K562 (cell line): ENCODE data around the gene WDPCP.

Experiments
- CBX5 ChIP-seq: IDR thresholded peaks from 2 replicates; pipeline ENCODE4 v1.6.1; 2014; ENCODE audit warnings: low read depth, borderline replicate concordance
- EP300 ChIP-seq: IDR thresholded peaks from 2 replicates; pipeline ENCODE4 v1.6.1; 2012; ENCODE audit warnings: low read length, improper control_type of control experiment
- MTA2 ChIP-seq: fragments of 450-650 bp; IDR thresholded peaks from 2 replicates; pipeline ENCODE4 v1.6.1; 2016; ENCODE audit warnings: low read depth
- NKRF ChIP-seq: fragments of 450-650 bp; IDR thresholded peaks from 2 replicates; pipeline ENCODE4 v1.6.1; 2016; ENCODE audit warnings: borderline replicate concordance
- RAD21 ChIP-seq, 2 experiments: fragments of 250-450 bp in 1 of 2; fragments of 450-650 bp in 1 of 2; sonication (Bioruptor Pico) in 1 of 2; formaldehyde crosslinking in 1 of 2; IDR thresholded peaks in 1 of 2; conservative IDR thresholded peaks in 1 of 2; 2 replicates each; pipeline versions ENCODE4 v1.4.0 to v1.8.0; 2020 to 2022; ENCODE audit warnings: mild to moderate bottlenecking in 2 of 2, moderate library complexity in 1 of 2
- RBBP5 ChIP-seq: fragments of 200-600 bp; sonication (generic); IDR thresholded peaks from 2 replicates; pipeline ENCODE4 v1.6.1; 2012; ENCODE audit warnings: borderline replicate concordance, mild to moderate bottlenecking, low read length, control low read depth, inconsistent platforms; ENCODE audit not compliant: insufficient read depth, poor library complexity, severe bottlenecking
- SAFB ChIP-seq: fragments of 200-400 bp; formaldehyde crosslinking; IDR thresholded peaks from 2 replicates; pipeline ENCODE4 v1.6.1; 2017; ENCODE audit warnings: low read depth, low read length, borderline replicate concordance
- SMC3 ChIP-seq: conservative IDR thresholded peaks from 2 replicates; pipeline ENCODE4 v1.6.1; 2011; ENCODE audit warnings: low read depth, low read length, improper control_type of control experiment; ENCODE audit not compliant: insufficient read depth
- TCFL5 ChIP-seq: fragments of 250-450 bp; sonication (Bioruptor Pico); conservative IDR thresholded peaks from 2 replicates; pipeline ENCODE4 v1.6.1; 2021; ENCODE audit warnings: mild to moderate bottlenecking, moderate library complexity, matching md5 sums
- ZNF785 ChIP-seq: fragments of 250-450 bp; sonication (Bioruptor Pico); IDR thresholded peaks from 2 replicates; pipeline ENCODE4 v1.4.0; 2020; ENCODE audit warnings: mild to moderate bottlenecking
- TF ChIP-seq, protein P1 (sequence below), 3 experiments: IDR thresholded peaks in 2 of 3; conservative IDR thresholded peaks in 1 of 3; 2 replicates each; pipeline ENCODE4 v1.5.1; 2011 to 2012; ENCODE audit warnings: low read length in 3 of 3, mild to moderate bottlenecking in 3 of 3, control low read depth in 2 of 3, improper control_type of control experiment in 1 of 3, inconsistent platforms in 1 of 3, low read depth in 1 of 3, mixed read lengths in 1 of 3, moderate library complexity in 1 of 3; ENCODE audit not compliant: insufficient read depth in 2 of 3
- TF ChIP-seq, protein P2 (sequence below): sonication (generic); formaldehyde crosslinking; IDR thresholded peaks from 2 replicates; pipeline ENCODE4 v1.9.0; 2022; ENCODE audit warnings: mild to moderate bottlenecking, missing genetic modification reagents

GRCh38 chr2:63345285-63345633 lies 243.0 kb downstream of the WDPCP start:
- no peak for TF ChIP-seq SMC3
- TF ChIP-seq, protein P1, sequence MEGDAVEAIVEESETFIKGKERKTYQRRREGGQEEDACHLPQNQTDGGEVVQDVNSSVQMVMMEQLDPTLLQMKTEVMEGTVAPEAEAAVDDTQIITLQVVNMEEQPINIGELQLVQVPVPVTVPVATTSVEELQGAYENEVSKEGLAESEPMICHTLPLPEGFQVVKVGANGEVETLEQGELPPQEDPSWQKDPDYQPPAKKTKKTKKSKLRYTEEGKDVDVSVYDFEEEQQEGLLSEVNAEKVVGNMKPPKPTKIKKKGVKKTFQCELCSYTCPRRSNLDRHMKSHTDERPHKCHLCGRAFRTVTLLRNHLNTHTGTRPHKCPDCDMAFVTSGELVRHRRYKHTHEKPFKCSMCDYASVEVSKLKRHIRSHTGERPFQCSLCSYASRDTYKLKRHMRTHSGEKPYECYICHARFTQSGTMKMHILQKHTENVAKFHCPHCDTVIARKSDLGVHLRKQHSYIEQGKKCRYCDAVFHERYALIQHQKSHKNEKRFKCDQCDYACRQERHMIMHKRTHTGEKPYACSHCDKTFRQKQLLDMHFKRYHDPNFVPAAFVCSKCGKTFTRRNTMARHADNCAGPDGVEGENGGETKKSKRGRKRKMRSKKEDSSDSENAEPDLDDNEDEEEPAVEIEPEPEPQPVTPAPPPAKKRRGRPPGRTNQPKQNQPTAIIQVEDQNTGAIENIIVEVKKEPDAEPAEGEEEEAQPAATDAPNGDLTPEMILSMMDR (IDR thresholded peaks at IDR 0.05 in 2 of 3, conservative IDR thresholded peaks at IDR 0.05 in 1 of 3; ENCODE audit: insufficient read depth in 2 of 3, low read depth in 1 of 3, low read length in 3 of 3) = no peak
- TF ChIP-seq, protein P2, sequence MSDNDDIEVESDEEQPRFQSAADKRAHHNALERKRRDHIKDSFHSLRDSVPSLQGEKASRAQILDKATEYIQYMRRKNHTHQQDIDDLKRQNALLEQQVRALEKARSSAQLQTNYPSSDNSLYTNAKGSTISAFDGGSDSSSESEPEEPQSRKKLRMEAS (CRISPR knock-in tag) = no peak
- no peak for TF ChIP-seq EP300
- TF ChIP-seq NKRF = no peak
- no peak for TF ChIP-seq MTA2
- TF ChIP-seq SAFB = no peak
- TF ChIP-seq TCFL5 (CRISPR knock-in tag) = no peak
- TF ChIP-seq RBBP5 = no peak
- TF ChIP-seq CBX5 = no peak
- no peak for TF ChIP-seq RAD21 (CRISPR knock-in tag; conservative IDR thresholded peaks at IDR 0.05 in 1 of 2, IDR thresholded peaks at IDR 0.05 in 1 of 2)
- TF ChIP-seq ZNF785 = no peak
